Ishikawa (cell line): ENCODE results near the gene TFAP2C.

Experiments
- CEBPB ChIP-seq: IDR thresholded peaks from 2 replicates; pipeline ENCODE4 v1.6.1; 2012
- CREB1 ChIP-seq: IDR thresholded peaks from 2 replicates; pipeline ENCODE4 v1.6.1; 2012; ENCODE audit warnings: low read depth
- EGR1 ChIP-seq: IDR thresholded peaks from 2 replicates; pipeline ENCODE4 v1.6.1; 2012
- EP300 ChIP-seq: IDR thresholded peaks from 2 replicates; pipeline ENCODE4 v1.6.1; 2012; ENCODE audit warnings: borderline replicate concordance
- FOXM1 ChIP-seq: IDR thresholded peaks from 2 replicates; pipeline ENCODE4 v1.6.1; 2012; ENCODE audit warnings: low read depth, borderline replicate concordance
- NFIC ChIP-seq: IDR thresholded peaks from 2 replicates; pipeline ENCODE4 v1.6.1; 2012
- RAD21 ChIP-seq: IDR thresholded peaks from 2 replicates; pipeline ENCODE4 v1.6.1; 2012; ENCODE audit warnings: low read depth
- TAF1 ChIP-seq: IDR thresholded peaks from 2 replicates; pipeline ENCODE4 v1.6.1; 2012; ENCODE audit warnings: low read depth, mild to moderate bottlenecking
- TCF12 ChIP-seq: IDR thresholded peaks from 2 replicates; pipeline ENCODE4 v1.6.1; 2012; ENCODE audit warnings: low read depth
- TEAD4 ChIP-seq: IDR thresholded peaks from 2 replicates; pipeline ENCODE4 v1.6.1; 2012
- YY1 ChIP-seq: IDR thresholded peaks from 2 replicates; pipeline ENCODE4 v1.6.1; 2012; ENCODE audit warnings: low read depth
- ZBTB7A ChIP-seq: IDR thresholded peaks from 2 replicates; pipeline ENCODE4 v1.6.1; 2012; ENCODE audit warnings: low read depth
- TF ChIP-seq, protein P1 (sequence below): IDR thresholded peaks from 2 replicates; pipeline ENCODE4 v1.6.1; 2012
- TF ChIP-seq, protein P2 (sequence below): IDR thresholded peaks from 2 replicates; pipeline ENCODE4 v1.6.1; 2012; ENCODE audit warnings: low read depth, mild to moderate bottlenecking
- TF ChIP-seq, protein P3 (sequence below): IDR thresholded peaks from 2 replicates; pipeline ENCODE4 v1.6.1; 2012

TFAP2C gene

DNA sequence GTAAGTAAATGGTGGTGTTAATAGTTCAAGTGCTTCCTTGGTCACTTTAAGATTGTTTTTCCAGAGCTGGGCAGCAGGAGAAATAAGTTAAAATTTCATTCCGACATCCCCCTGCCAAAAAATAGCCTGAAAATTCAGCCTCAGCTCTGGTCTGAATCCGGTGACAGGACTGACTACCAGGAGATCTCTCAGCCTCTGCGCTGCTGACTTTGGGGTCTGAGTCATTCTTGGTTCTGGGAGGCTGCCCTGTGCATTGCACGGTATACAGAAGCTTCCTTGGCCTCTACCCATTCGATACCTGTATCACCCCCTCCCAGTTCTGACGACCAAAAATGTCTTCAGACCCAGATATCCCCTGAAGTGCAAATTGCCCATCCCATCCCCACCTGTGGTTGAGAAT, 36.3 kb upstream of the TFAP2C start:
- TF ChIP-seq, protein P1, sequence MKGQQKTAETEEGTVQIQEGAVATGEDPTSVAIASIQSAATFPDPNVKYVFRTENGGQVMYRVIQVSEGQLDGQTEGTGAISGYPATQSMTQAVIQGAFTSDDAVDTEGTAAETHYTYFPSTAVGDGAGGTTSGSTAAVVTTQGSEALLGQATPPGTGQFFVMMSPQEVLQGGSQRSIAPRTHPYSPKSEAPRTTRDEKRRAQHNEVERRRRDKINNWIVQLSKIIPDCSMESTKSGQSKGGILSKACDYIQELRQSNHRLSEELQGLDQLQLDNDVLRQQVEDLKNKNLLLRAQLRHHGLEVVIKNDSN, result no peak
- no peak for TF ChIP-seq TEAD4
- TF ChIP-seq FOXM1, result no peak

DNA sequence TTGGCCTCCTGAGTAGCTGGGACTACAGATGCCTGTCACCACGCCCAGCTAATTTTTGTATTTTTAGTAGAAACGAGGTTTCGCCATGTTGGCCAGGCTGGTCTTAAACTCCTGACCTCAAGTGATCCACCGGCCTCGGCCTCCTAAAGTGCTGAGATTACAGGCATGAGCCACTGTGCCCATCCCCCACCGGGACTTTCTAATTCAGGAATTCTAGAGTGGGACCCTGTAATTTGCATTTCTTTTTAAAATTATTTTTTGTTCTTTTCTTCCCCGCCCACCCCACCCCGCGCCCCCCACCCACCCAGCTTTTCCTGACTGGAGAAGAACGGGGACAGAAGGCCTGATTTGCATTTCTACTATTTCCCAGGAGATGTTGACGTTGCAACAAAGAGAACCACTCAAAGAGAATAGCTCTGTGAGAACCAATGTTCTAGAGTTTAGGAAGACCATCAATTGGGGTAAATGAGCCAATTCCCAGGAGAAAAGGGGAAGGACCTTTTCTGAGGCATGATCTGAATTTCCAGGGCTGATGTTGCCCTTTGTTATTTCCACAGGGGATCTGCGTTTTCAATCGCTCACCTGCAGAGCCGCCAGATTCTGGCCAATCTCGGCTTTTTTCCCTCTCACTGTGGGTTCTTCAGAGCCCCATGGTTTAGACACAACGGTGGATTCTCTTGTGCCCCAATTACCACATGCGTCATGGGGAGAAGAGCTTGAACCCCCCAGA, 33.2 kb upstream of the TFAP2C start:
- TF ChIP-seq, protein P2, sequence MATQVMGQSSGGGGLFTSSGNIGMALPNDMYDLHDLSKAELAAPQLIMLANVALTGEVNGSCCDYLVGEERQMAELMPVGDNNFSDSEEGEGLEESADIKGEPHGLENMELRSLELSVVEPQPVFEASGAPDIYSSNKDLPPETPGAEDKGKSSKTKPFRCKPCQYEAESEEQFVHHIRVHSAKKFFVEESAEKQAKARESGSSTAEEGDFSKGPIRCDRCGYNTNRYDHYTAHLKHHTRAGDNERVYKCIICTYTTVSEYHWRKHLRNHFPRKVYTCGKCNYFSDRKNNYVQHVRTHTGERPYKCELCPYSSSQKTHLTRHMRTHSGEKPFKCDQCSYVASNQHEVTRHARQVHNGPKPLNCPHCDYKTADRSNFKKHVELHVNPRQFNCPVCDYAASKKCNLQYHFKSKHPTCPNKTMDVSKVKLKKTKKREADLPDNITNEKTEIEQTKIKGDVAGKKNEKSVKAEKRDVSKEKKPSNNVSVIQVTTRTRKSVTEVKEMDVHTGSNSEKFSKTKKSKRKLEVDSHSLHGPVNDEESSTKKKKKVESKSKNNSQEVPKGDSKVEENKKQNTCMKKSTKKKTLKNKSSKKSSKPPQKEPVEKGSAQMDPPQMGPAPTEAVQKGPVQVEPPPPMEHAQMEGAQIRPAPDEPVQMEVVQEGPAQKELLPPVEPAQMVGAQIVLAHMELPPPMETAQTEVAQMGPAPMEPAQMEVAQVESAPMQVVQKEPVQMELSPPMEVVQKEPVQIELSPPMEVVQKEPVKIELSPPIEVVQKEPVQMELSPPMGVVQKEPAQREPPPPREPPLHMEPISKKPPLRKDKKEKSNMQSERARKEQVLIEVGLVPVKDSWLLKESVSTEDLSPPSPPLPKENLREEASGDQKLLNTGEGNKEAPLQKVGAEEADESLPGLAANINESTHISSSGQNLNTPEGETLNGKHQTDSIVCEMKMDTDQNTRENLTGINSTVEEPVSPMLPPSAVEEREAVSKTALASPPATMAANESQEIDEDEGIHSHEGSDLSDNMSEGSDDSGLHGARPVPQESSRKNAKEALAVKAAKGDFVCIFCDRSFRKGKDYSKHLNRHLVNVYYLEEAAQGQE, result no peak
- TF ChIP-seq ZBTB7A (no peak), EP300 (no peak), RAD21 (no peak), FOXM1 (no peak)

DNA sequence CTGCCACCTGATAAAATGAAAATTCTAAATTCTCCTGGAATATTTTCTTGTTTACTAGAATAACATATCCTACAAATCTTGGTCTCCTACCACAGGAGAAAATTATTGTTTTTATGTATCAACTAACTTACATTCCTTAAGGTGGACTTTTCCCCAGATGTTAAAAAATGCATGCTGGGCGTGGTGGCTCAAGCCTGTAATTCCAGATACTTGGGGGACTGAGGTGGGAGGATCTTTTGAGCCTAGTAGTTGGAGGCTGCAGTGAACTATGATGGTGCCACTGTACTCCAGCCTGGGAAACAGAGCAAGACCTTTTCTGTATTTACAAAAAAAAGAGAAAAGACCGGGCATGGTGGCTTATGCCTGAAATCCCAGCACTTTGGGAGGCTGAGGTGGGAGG, 27.9 kb upstream of the TFAP2C start:
- TF ChIP-seq YY1 (no peak), ZBTB7A (no peak), TAF1 (no peak), EGR1 (no peak), NFIC (no peak), EP300 (no peak)
- TF ChIP-seq, protein P1, result no peak
- TF ChIP-seq, protein P3, sequence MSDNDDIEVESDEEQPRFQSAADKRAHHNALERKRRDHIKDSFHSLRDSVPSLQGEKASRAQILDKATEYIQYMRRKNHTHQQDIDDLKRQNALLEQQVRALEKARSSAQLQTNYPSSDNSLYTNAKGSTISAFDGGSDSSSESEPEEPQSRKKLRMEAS, result no peak
- TF ChIP-seq, protein P2, result no peak

DNA sequence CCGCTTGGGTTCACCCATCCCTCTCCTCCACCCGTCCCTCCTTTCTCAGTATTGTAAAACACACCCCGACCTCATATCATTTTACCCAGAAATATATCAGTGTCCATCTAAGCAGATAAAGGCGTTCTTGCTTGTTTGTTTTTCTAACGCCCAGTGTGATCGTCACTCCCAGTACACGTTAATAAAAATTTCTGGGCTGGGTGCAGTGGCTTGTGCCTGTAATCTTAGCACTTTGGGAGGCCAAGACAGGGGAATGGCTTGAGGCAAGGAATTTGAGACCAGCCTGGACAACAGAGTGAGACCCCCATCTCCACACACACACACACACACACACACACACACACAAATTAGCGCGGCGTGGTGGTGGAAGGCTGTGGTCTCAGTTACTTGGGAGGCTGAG, 24.4 kb upstream of the TFAP2C start:
- TF ChIP-seq, protein P1, result no peak
- no peak for TF ChIP-seq NFIC
- no peak for TF ChIP-seq EP300
- no peak for TF ChIP-seq TAF1
- TF ChIP-seq, protein P3, result no peak
- TF ChIP-seq, protein P2, result no peak
- TF ChIP-seq YY1, result no peak
- no peak for TF ChIP-seq TCF12
- no peak for TF ChIP-seq TEAD4
- no peak for TF ChIP-seq ZBTB7A
- TF ChIP-seq CEBPB, result no peak
- no peak for TF ChIP-seq RAD21
- no peak for TF ChIP-seq CREB1
- no peak for TF ChIP-seq EGR1
